ENCODE measurements around the gene MX2. TPM values are rescaled to one million over a fixed set of nuclear protein-coding genes. Genes with fewer than 3 reads are reported as not detected.

MX2 gene
- total and polyA plus RNA-seq, 2 donors (not counting 3 experiments of a cell fraction or from before 2014, with no cell fraction given): 0.01 TPM; not detected in 1

DNA sequence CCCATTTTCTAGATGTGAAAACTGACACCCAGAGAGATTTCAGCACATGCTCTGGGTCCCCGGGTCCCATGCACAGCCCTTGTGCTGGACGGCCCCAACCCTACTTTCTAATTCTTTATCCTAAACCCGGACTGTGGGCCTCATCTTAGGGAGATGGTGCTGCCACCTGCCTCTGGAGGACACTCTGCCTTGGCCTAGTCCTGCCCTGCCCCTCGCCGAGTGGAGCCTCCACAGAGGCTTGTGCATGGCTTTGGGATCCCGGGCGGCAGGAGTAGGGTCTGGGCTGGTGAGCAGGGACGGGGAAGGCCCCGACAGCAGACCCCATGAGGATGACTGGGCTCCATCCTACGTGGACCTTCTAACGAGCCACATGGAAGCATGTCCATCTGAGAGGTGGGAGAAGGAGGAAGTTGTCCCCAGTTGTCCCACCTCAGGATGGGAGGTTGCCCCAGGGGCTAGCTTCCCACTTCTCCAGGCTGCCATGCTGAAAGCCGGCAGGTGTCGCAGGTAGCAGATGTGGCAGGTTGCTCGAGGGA is 12.4 kb downstream of the MX2 start:
- BruUV-seq (replicated peaks): no TSS peak
- Histone ChIP-seq H3K27ac (ENCODE audit: insufficient read depth, low read depth, low read length) (no peak overlapping the region), H3K4me3 (replicated peaks in 1 of 3; ENCODE audit: insufficient read depth in 1 of 3, low read depth in 1 of 3, low read length in 3 of 3) (no peak overlapping the region), H3K9ac (replicated peaks; ENCODE audit: extremely low read depth, insufficient read depth, low read length) (no peak overlapping the region), H3K36me3 (ENCODE audit: control insufficient read depth in 2 of 2, extremely low read depth in 1 of 2, insufficient read depth in 2 of 2, low read length in 2 of 2) (no peaks in the 10 kb centered on the region), H3K27me3 (ENCODE audit: control insufficient read depth in 2 of 2, insufficient read depth in 2 of 2, low read length in 2 of 2) (no peaks in the 10 kb centered on the region), H3K4me1 (ENCODE audit: control insufficient read depth, extremely low read depth, insufficient read depth, low read length) (no peaks in the 10 kb centered on the region), H3K9me1 (replicated peaks; ENCODE audit: control insufficient read depth, extremely low read depth, insufficient read depth, low read length) (no peaks in the 10 kb centered on the region), H3K79me2 (ENCODE audit: control insufficient read depth, insufficient read depth, low read length) (no peaks in the 10 kb centered on the region), H3K4me2 (ENCODE audit: insufficient read depth, low read length) (no peak overlapping the region), H3K9me3 (replicated peaks; ENCODE audit: control insufficient read depth, insufficient read depth, low read length) (no peaks in the 10 kb centered on the region), H2AFZ (ENCODE audit: low read depth, low read length) (no peak overlapping the region), H4K20me1 (replicated peaks; ENCODE audit: control insufficient read depth, extremely low read depth, insufficient read depth, low read length) (no peaks in the 10 kb centered on the region)
- FAIRE-seq (no peak), DNase-seq (ENCODE audit: low read depth, low spot score) (no peak)
- intact Hi-C loops (cut with micrococcal nuclease) (no loop called here), dilution Hi-C loops (cut with MboI; ENCODE audit: extremely low pct_ligation_motif_present, low sequenced_read_pairs) (no loop called here)
- POLR2A ChIA-PET: no interaction called here
- CTCF ChIA-PET: no interaction called here
- no peak for TF ChIP-seq EZH2 (IDR thresholded peaks at IDR 0.05; ENCODE audit: borderline replicate concordance, low read depth, low read length, severe bottlenecking)
- no peak for TF ChIP-seq MYC (IDR thresholded peaks at IDR 0.05; ENCODE audit: low read depth, low read length)

DNA sequence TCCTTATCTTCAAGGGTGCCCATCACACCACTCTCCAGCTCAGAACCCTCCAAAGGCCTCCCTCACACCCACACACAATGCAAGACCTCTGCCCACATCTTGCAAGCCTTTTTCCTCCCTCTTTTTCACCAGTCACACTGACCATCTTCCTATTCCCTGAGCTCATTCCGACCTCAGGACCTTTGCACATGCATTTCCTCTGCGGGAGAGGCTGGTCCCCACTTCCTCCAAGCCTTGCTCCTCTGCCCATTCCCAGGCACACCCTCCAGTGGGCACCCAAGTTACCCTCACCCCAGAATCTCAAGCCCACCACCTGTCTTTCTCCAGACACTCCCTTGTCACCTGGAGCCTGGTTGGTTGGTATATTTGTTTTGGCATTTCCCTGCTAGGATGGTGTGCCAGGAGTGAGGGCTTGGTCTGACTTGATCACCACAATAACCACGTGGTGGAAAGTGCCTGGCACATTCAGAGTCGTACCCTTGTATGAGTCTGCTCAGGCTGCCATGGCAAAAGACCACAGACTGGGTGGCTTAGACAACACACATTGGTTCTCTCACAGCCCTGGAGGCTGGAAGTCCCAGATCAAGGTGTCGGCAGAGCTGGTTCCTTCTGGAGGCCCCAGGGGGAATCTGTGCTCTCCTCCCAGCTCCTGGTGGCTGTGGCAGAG is 13.2 kb downstream of the MX2 start:
- CTCF ChIA-PET: no interaction called here
- FAIRE-seq: no peak
- no peaks in the 10 kb centered on the region for H3K9me1 ChIP-seq (replicated peaks; ENCODE audit: control insufficient read depth, extremely low read depth, insufficient read depth, low read length)
- no peaks in the 10 kb centered on the region for H3K4me1 ChIP-seq (ENCODE audit: control insufficient read depth, extremely low read depth, insufficient read depth, low read length)
- dilution Hi-C loops (cut with MboI; ENCODE audit: extremely low pct_ligation_motif_present, low sequenced_read_pairs) (no loop called here), intact Hi-C loops (cut with micrococcal nuclease) (no loop called here)
- no peak overlapping the region for H3K27ac ChIP-seq (ENCODE audit: insufficient read depth, low read depth, low read length)
- H3K4me2 ChIP-seq (ENCODE audit: insufficient read depth, low read length): no peak overlapping the region
- TF ChIP-seq, protein P1, sequence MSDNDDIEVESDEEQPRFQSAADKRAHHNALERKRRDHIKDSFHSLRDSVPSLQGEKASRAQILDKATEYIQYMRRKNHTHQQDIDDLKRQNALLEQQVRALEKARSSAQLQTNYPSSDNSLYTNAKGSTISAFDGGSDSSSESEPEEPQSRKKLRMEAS (IDR thresholded peaks at IDR 0.05; ENCODE audit: insufficient read depth, insufficient read length): no peak
- TF ChIP-seq GATA2 (IDR thresholded peaks at IDR 0.05; ENCODE audit: insufficient read depth, insufficient read length, low read depth, low read length) (no peak), FOS (IDR thresholded peaks at IDR 0.05; ENCODE audit: borderline replicate concordance, insufficient read depth, low read length) (no peak), EZH2 (IDR thresholded peaks at IDR 0.05; ENCODE audit: borderline replicate concordance, low read depth, low read length, severe bottlenecking) (no peak), POLR2AphosphoS5 (IDR thresholded peaks at IDR 0.05; ENCODE audit: insufficient read depth, low read depth, low read length) (no peak), MYC (IDR thresholded peaks at IDR 0.05; ENCODE audit: low read depth, low read length) (no peak)
- TF ChIP-seq, protein P2, sequence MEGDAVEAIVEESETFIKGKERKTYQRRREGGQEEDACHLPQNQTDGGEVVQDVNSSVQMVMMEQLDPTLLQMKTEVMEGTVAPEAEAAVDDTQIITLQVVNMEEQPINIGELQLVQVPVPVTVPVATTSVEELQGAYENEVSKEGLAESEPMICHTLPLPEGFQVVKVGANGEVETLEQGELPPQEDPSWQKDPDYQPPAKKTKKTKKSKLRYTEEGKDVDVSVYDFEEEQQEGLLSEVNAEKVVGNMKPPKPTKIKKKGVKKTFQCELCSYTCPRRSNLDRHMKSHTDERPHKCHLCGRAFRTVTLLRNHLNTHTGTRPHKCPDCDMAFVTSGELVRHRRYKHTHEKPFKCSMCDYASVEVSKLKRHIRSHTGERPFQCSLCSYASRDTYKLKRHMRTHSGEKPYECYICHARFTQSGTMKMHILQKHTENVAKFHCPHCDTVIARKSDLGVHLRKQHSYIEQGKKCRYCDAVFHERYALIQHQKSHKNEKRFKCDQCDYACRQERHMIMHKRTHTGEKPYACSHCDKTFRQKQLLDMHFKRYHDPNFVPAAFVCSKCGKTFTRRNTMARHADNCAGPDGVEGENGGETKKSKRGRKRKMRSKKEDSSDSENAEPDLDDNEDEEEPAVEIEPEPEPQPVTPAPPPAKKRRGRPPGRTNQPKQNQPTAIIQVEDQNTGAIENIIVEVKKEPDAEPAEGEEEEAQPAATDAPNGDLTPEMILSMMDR (IDR thresholded peaks at IDR 0.05; ENCODE audit: extremely low read depth in 1 of 2, insufficient read depth in 1 of 2, low read depth in 1 of 2, low read length in 2 of 2): no peak
- no peaks in the 10 kb centered on the region for H3K9me3 ChIP-seq (replicated peaks; ENCODE audit: control insufficient read depth, insufficient read depth, low read length)
- no peaks in the 10 kb centered on the region for H4K20me1 ChIP-seq (replicated peaks; ENCODE audit: control insufficient read depth, extremely low read depth, insufficient read depth, low read length)
- no peaks in the 10 kb centered on the region for H3K79me2 ChIP-seq (ENCODE audit: control insufficient read depth, insufficient read depth, low read length)
- H3K27me3 ChIP-seq (ENCODE audit: control insufficient read depth in 2 of 2, insufficient read depth in 2 of 2, low read length in 2 of 2): no peaks in the 10 kb centered on the region
- H3K9ac ChIP-seq (replicated peaks; ENCODE audit: extremely low read depth, insufficient read depth, low read length): no peak overlapping the region
- DNase-seq (ENCODE audit: low read depth, low spot score): no peak
- H3K4me3 ChIP-seq (replicated peaks in 1 of 3; ENCODE audit: insufficient read depth in 1 of 3, low read depth in 1 of 3, low read length in 3 of 3): no peak overlapping the region
- H3K36me3 ChIP-seq (ENCODE audit: control insufficient read depth in 2 of 2, extremely low read depth in 1 of 2, insufficient read depth in 2 of 2, low read length in 2 of 2): no peaks in the 10 kb centered on the region
- no peak overlapping the region for H2AFZ ChIP-seq (ENCODE audit: low read depth, low read length)
- POLR2A ChIA-PET: no interaction called here
- no TSS peak for BruUV-seq (replicated peaks)

Measured in endothelial cell of umbilical vein (primary cell).